Gastroesophageal sphincter (tissue), 4 donors: ENCODE data around the gene KPNA6. TPM values are rescaled to one million over a fixed set of nuclear protein-coding genes. Genes with fewer than 3 reads are reported as not detected.

Experiments used
- ATAC-seq: fragments of 150-250 bp; one replicate; pipeline ENCODE4 v1.9.1; 2016; ENCODE audit warnings: mild to moderate bottlenecking, moderate library complexity
- H3K27ac ChIP-seq, 4 donors: fragments of 200-600 bp; sonication (generic) in 3 of 4; 1 replicate in 3 of 4; 2 replicates in 1 of 4; pipeline ENCODE4 v1.5.1; 2016 to 2019
- H3K27me3 ChIP-seq: fragments of 200-600 bp; sonication (generic); one replicate; pipeline ENCODE4 v1.5.1; 2019
- H3K36me3 ChIP-seq, 2 donors: fragments of 200-600 bp; sonication (generic); one replicate each; pipeline ENCODE4 v1.5.1; 2019; ENCODE audit warnings: control low read depth in 1 of 2
- H3K4me1 ChIP-seq, 3 donors: fragments of 200-600 bp; sonication (generic); 1 replicate in 2 of 3; 2 replicates in 1 of 3; pipeline ENCODE4 v1.5.1; 2016 to 2019; ENCODE audit warnings: control low read depth in 2 of 3
- H3K4me3 ChIP-seq, 2 donors: fragments of 200-600 bp; sonication (generic); one replicate each; pipeline ENCODE4 v1.5.1; 2019; ENCODE audit warnings: mild to moderate bottlenecking in 1 of 2, moderate library complexity in 1 of 2
- H3K9me3 ChIP-seq, 3 donors: fragments of 200-600 bp; sonication (generic); one replicate each; pipeline ENCODE4 v1.5.1; 2017 to 2019; ENCODE audit warnings: control low read depth in 2 of 3
- EP300 ChIP-seq: sonication (generic); formaldehyde crosslinking; IDR thresholded peaks from one replicate; pipeline ENCODE4 v1.6.1; 2017; ENCODE audit warnings: antibody characterized with exemption, mild to moderate bottlenecking
- POLR2A ChIP-seq, 2 donors: fragments of 450-650 bp; IDR thresholded peaks; one replicate each; pipeline ENCODE4 v1.6.1; 2017; ENCODE audit warnings: antibody characterized with exemption in 2 of 2, mild to moderate bottlenecking in 2 of 2, moderate library complexity in 1 of 2
- POLR2AphosphoS5 ChIP-seq: sonication (generic); formaldehyde crosslinking; IDR thresholded peaks from one replicate; pipeline ENCODE4 v1.6.1; 2017; ENCODE audit warnings: antibody characterized with exemption
- WGBS, 2 donors: methylation state at CpG; one replicate each; pipeline ENCODE4 v1.1.5; 2018; ENCODE audit warnings: low coverage in 1 of 2; 5-methylcytosine and 5-hydroxymethylcytosine counted together
- total RNA-seq, 4 donors: library from RNA; depleted of rRNA; stranded (reverse); fragments of >200 nt; gene quantifications; one replicate each; pipeline ENCODE4 v1.1.0, GENCODE V29; 2016
- TF ChIP-seq, protein P1 (sequence below), 4 experiments: fragments of 200-600 bp in 2 of 4; fragments of 450-650 bp in 2 of 4; sonication (generic) in 1 of 4; IDR thresholded peaks; one replicate each; pipeline ENCODE4 v1.5.1; 2017 to 2019; ENCODE audit warnings: antibody characterized with exemption in 4 of 4, mild to moderate bottlenecking in 2 of 4, moderate library complexity in 2 of 4

The KPNA6 gene
- total RNA-seq, 4 donors from 2014 or later, result 52.9 to 70.4 (median 57.6) TPM

DNA sequence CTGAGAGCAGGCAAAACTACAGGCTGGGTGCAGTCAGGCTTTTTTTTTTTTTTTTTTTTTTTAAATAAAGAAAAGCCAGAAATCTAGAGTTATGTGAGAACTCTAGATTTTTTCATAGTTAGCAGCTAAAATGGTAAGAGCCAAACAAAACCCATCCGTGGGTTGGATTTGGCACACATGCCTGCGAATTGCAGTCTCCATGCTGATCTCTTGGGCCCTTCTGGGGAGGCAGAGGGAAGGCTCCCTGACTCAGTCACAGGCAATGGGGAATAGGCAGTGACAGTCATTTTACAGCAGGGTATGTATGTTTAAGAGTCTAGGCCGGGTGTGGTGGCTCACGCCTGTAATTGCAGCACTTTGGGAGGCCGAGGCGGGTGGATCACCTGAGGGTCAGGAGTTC lies 74.2 kb downstream of the KPNA6 start:
- Histone ChIP-seq H3K4me1 (peaks cover 7 to 76% (median 23%) of the 10 kb centered on the region in 3 donors), H3K36me3 (peaks cover 0 to 60% of the 10 kb centered on the region in 2 donors), H3K27ac (no peak overlapping the region), H3K9me3 (no peaks in the 10 kb centered on the region), H3K4me3 (peak overlapping the region in 1 of 2 donors; percentile 71), H3K27me3 (no peaks in the 10 kb centered on the region)
- no peak for ATAC-seq
- no peak for TF ChIP-seq POLR2A (IDR thresholded peaks at IDR 0.05)
- no peak for TF ChIP-seq POLR2AphosphoS5
- TF ChIP-seq, protein P1, sequence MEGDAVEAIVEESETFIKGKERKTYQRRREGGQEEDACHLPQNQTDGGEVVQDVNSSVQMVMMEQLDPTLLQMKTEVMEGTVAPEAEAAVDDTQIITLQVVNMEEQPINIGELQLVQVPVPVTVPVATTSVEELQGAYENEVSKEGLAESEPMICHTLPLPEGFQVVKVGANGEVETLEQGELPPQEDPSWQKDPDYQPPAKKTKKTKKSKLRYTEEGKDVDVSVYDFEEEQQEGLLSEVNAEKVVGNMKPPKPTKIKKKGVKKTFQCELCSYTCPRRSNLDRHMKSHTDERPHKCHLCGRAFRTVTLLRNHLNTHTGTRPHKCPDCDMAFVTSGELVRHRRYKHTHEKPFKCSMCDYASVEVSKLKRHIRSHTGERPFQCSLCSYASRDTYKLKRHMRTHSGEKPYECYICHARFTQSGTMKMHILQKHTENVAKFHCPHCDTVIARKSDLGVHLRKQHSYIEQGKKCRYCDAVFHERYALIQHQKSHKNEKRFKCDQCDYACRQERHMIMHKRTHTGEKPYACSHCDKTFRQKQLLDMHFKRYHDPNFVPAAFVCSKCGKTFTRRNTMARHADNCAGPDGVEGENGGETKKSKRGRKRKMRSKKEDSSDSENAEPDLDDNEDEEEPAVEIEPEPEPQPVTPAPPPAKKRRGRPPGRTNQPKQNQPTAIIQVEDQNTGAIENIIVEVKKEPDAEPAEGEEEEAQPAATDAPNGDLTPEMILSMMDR (IDR thresholded peaks at IDR 0.05), result no peak
- TF ChIP-seq EP300, result no peak
- 46 to 63% methylated on average over 2 of the region's 6 CpGs for WGBS, 2 donors

DNA sequence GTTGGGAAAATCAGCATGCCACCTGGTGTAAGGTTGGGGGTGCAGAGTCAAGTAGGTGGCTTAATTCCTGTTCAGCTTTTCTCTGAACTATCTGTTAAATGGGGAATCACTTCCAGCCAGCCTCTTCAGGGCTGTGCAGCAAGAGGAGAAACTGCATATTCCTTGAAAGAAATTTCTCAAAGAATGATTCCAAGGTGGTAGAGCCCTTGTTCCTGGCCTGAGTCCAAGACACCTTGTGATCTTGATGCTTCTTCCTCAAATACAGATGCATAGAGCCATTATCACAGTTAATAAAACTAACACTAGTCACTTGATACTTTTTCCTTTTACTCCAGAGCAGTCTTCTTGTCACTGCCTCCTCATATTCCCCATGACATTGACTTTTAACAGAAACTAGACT lies 76.8 kb downstream of the KPNA6 start:
- H3K27ac ChIP-seq, result no peak overlapping the region
- no peak for ATAC-seq
- no peaks in the 10 kb centered on the region for H3K9me3 ChIP-seq
- H3K4me3 ChIP-seq, result no peak overlapping the region
- H3K4me1 ChIP-seq, result peaks cover 7 to 65% (median 23%) of the 10 kb centered on the region in 3 donors
- no peak for TF ChIP-seq POLR2A (IDR thresholded peaks at IDR 0.05)
- TF ChIP-seq POLR2AphosphoS5, result no peak
- TF ChIP-seq, protein P1 (IDR thresholded peaks at IDR 0.05), result no peak
- no peak for TF ChIP-seq EP300
- H3K27me3 ChIP-seq, result no peaks in the 10 kb centered on the region
- H3K36me3 ChIP-seq, result peaks cover 0 to 86% of the 10 kb centered on the region in 2 donors

DNA sequence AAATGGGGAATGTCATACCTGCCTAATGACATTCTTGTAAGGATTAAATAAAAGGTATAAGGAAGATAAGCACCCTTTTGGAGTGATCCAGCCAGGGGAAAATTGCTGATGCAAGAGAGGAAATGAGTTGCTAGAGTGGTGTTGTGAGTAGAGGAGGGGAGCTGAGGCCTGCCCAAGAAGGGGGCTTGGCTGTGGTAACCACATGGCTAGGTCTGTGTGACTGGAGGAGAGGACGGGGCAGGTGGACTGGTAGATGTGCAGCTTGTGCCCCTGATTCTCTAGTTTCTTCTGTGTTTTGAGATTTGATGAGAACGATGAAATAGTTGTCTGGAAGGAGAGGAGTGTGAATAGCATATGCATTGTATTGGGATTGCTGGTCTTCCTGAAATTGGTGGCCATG lies 78.2 kb downstream of the KPNA6 start:
- WGBS, 2 donors, result 84 to 100% methylated on average over 1 to 2 of the region's 2 CpGs
- no peak for TF ChIP-seq POLR2AphosphoS5
- TF ChIP-seq, protein P1 (IDR thresholded peaks at IDR 0.05), result no peak
- TF ChIP-seq EP300, result no peak
- TF ChIP-seq POLR2A (IDR thresholded peaks at IDR 0.05), result no peak
- Histone ChIP-seq H3K27ac (no peak overlapping the region), H3K27me3 (no peaks in the 10 kb centered on the region), H3K36me3 (peaks cover 0 to 100% of the 10 kb centered on the region in 2 donors), H3K4me1 (peaks cover 7 to 56% (median 21%) of the 10 kb centered on the region in 3 donors), H3K9me3 (no peaks in the 10 kb centered on the region), H3K4me3 (no peak overlapping the region)
- ATAC-seq, result no peak

DNA sequence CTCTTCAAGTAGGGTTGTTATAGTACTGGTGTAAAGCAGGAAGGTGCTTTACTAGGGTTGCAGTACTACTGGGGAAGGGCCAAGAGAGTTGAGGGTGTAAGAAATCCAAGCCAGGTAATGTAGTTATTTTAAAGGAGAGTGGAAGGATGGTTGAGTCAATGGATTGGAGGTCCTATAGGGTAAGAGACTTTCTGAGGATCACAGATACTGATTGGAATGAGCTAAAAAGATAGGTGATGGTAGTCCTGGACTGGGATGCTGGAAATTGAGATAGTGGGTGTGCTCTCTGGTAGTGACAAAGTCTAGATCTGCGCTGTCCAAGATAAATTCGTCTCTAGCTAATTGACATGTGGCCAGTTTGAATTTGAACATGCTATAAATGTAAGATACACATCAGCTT lies 78.6 kb downstream of the KPNA6 start:
- 78 to 94% methylated on average over 2 of the region's 2 CpGs for WGBS, 2 donors
- Histone ChIP-seq H3K27ac (no peak overlapping the region), H3K4me1 (peaks cover 3 to 52% (median 17%) of the 10 kb centered on the region in 3 donors), H3K9me3 (no peaks in the 10 kb centered on the region), H3K4me3 (no peak overlapping the region), H3K27me3 (no peaks in the 10 kb centered on the region), H3K36me3 (peaks cover 0 to 100% of the 10 kb centered on the region in 2 donors)
- ATAC-seq, result no peak
- TF ChIP-seq, protein P1 (IDR thresholded peaks at IDR 0.05), result no peak
- TF ChIP-seq POLR2A (IDR thresholded peaks at IDR 0.05) (no peak), POLR2AphosphoS5 (no peak), EP300 (no peak)

DNA sequence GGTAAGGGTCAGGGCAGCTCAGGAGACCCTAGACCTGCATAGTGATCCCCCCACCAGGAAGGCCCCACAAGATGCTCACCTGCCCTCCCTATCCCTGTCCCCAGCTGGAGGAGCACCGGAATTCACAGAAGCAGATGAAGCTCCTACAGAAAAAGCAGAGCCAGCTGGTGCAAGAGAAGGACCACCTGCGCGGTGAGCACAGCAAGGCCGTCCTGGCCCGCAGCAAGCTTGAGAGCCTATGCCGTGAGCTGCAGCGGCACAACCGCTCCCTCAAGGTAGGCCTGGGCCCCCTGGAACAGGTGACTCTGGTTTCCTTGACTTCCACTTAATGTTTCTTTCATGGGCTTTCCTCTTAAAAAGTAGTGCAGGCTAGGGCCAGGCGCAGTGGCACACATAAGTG lies 80.0 kb downstream of the KPNA6 start:
- no peak overlapping the region for H3K4me3 ChIP-seq
- no peaks in the 10 kb centered on the region for H3K9me3 ChIP-seq
- TF ChIP-seq POLR2A (IDR thresholded peaks at IDR 0.05) (no peak), POLR2AphosphoS5 (no peak), EP300 (no peak)
- TF ChIP-seq, protein P1 (IDR thresholded peaks at IDR 0.05), result no peak
- WGBS, 2 donors, result 98 to 100% methylated on average over 4 to 5 of the region's 9 CpGs
- peaks cover 0 to 100% of the 10 kb centered on the region in 2 donors for H3K36me3 ChIP-seq
- ATAC-seq, result no peak
- peaks cover 0 to 38% (median 9%) of the 10 kb centered on the region in 3 donors for H3K4me1 ChIP-seq
- H3K27ac ChIP-seq, result no peak overlapping the region
- no peaks in the 10 kb centered on the region for H3K27me3 ChIP-seq
